HT-29 (cell line): ENCODE results near the gene ZNF423. TPM values are rescaled to one million over a fixed set of nuclear protein-coding genes. Genes with fewer than 3 reads are reported as not detected.

Source experiments
- DNase-seq: peaks from one replicate; pipeline ENCODE4 v3.0.0-alpha.2; 2015; ENCODE audit warnings: low spot score
- total RNA-seq: library from RNA; depleted of rRNA; stranded (reverse); fragments of >200 nt; shearing (Covaris generic); gene quantifications from 2 replicates; pipeline ENCODE4 v1.2.3, GENCODE V29; 2014

ZNF423 gene
- total RNA-seq, 1 experiment from 2014 or later = not detected

- no peak for DNase-seq
Observed at GRCh38 chr16:49477250-49477895, 378.5 kb downstream of the ZNF423 start.

GRCh38 chr16:49474741-49475140, 381.2 kb downstream of the ZNF423 start:
- no peak for DNase-seq

DNA sequence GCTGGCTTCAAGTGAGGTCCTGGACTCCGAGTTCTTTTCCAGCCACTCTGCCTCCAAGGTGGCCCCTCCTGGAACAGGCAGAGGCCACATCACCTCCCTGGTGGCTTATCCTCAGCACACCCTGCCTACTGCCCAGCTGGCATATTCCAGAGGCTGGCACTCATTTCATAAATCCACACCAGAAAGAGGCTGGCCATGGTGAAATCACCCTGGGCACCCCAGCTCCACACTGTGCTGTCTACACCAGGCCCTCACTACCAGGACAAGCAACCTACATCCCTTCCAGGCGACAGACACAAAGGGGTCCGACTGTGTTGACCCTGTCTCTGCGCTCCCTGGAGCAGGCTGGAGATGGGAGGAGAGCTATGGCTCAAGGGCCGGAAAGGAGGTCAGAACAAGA, 382.1 kb downstream of the ZNF423 start:
- no peak for DNase-seq

DNA sequence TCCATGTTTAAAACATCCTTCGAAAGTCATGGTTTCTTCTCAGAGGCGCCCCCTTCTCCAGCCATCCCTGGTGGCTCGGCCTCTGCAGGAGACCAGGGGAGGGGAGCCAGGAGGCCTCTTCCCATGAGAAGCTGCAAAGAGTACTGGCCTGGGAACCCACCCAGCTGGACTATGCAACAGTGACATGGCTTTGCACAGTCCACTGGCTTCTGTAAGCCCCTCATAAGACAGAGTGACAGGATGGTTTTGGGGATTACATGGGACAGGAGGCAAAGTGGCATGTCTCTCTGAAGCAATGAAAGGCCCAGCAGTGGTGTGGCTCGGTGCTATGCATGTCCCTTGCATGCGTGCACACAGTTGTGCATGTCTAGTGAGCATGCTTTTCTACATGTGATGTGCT, 382.8 kb downstream of the ZNF423 start:
- DNase-seq = no peak

- DNase-seq = no peak
Observed at GRCh38 chr16:49472598-49472997, 383.3 kb downstream of the ZNF423 start.

DNA sequence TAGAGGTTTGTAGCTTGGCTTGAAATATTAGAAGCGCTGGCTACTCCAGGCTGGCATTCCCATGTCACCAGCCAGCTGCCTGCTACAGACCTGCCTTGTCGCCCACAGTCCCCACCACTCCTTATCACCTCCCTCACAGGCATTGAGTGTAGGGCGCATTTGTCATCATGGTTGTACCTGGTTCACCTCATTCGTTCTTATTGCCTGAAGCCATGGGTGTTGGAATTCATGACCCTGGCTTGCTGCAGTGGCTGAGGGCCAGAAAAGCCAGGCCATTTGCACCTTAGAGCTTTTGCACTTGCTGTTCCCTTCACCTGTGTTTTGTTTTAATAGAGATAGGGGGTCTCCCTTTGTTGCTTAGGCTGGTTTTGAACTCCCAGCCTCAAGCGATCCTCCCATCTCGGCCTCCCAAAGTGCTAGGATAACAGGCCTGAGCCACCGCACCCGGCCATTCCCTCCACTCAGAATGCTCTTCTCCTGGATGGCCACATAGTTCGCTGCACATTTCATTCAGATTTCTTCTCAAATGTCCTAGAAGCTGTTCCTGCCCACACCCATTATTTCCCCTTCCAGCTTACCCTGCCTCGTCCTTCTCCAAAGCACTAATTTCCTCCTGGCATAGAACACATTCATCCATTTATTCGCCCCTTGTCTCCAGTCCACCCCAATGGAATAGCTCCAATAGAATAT, 384.7 kb downstream of the ZNF423 start:
- DNase-seq = no peak

GRCh38 chr16:49470513-49470991, 385.4 kb downstream of the ZNF423 start:
- DNase-seq = no peak

- no peak for DNase-seq
Observed at GRCh38 chr16:49469930-49470451, 385.9 kb downstream of the ZNF423 start.

GRCh38 chr16:49469311-49469670, 386.6 kb downstream of the ZNF423 start:
- no peak for DNase-seq

- DNase-seq = no peak
Observed at GRCh38 chr16:49468611-49469310, 387.2 kb downstream of the ZNF423 start.

- DNase-seq = no peak
Observed at GRCh38 chr16:49467540-49468372, 388.2 kb downstream of the ZNF423 start.

DNA sequence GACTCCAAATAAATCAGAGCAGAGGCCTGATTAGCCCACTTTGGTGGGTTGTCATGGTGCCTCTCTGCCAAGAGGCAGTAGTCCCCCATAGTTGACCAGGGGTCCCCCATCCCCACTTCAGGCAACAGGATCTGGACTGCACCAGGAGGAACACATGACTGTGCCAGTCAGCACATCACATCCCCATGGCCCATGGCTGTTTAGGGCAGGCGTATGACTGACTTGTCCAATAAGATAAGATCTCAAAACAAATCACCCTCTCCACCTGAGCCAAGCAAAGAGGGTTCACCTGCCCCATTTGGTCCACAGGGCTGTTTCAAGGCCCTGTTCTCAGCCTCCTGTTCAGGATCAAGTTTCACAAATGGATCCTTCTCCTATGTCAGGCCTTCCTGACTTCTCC, 389.0 kb downstream of the ZNF423 start:
- no peak for DNase-seq

DNA sequence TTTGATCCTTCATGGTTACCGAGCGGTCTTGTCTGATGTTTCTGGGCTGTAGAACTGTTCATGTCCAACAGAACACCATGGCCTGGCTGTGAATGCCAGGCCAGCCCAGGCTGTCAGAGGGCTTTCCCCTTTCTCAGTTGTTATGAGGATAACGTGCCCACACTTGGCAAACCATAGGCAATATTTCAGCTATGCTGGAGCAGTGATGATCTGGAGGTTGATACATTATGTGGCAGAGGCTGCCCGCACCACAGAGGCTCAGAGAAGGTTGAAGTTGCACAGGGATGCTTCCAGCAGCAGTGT, 389.4 kb downstream of the ZNF423 start:
- no peak for DNase-seq

DNA sequence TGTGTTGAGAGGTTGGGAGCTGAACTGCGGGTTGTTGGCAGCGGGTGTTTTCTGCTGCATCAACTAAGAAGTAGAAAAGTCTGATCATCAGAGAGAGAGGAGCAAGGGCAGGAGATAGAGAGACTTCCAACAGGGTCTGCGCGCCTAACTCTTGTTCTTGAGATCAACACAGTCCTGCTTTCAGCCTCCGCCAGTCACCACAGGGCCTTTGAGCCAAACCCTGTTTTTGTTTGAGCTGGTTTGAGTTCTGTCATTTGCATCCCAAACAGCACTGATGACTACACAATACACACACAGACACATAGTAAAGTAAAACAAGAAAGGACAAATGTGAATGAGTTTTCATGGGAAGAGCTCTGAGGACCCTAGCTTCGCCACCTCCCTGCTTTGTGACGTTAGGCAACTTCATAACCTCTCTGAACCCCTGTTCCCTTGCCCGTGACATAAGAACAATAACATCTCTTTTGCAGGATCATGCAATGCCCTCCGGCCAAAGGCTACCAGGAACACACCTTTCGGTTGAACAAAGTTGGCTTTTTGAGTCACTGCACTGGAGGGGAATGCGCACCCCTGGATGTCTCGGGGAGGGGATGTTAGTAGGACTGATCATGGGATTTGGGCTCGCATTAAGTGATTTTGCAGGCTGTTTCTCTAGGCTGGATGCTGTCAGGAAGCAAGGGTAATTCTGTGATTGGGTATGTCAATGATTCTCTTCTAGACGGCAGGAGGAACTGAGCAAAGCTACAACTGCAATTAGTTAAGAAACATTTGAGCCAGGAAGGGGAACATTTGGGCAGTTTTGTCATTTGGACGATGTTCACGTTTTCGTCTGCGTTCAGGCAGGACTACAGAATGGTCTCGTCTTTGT, 390.0 kb downstream of the ZNF423 start:
- no peak for DNase-seq

DNA sequence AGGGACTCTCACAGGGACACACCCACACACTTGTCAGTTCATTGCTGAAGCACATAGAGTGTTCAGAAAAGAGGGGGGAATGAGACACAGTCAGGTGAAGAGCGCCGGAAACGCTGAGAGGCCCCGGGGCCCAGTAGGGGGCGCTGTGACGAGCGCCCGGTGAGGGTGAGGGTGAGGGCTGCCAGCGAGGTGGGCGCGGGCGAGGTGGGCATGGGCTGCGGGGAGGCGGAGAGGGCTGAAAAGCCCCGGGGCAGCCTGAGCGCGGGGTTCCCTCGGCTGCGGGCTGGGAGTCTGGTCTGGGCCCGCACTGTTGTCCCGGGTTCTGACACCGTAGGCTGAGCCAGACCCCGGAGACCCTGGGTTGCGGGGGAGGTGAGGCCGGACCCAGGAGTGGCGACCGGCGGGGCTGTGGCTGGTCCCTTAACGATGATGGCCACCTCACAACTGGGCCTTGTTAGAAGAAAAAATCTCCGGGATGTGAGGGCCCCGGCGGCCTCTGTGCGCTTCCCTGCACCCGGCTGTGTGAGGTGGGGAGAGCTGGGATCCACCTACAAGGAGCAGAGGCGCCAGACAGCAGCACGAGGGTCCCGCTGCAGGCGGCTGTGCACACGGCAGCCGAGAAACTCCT, 390.9 kb downstream of the ZNF423 start:
- no peak for DNase-seq

- no peak for DNase-seq
Observed at GRCh38 chr16:49464093-49464492, 391.8 kb downstream of the ZNF423 start.

DNA sequence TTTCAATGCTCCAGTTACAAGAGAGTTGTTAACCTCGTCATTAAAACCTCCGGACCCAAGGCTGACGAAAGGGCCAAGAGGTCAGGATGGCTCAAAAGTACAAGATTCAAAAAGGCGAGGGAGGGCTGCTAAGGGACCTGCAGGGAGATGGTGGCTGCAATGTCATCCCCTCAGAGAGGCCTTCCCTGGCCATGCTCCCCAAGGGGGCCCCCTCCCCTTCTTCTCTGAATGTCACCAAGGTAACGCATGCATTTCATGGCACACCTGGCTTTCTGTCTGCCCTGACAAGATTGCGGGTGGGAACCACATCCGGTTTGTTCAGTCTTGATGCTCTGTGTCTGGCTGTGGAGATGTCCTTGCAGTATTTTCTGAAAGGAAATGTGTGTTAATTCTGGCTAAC, 392.4 kb downstream of the ZNF423 start:
- DNase-seq = no peak

DNA sequence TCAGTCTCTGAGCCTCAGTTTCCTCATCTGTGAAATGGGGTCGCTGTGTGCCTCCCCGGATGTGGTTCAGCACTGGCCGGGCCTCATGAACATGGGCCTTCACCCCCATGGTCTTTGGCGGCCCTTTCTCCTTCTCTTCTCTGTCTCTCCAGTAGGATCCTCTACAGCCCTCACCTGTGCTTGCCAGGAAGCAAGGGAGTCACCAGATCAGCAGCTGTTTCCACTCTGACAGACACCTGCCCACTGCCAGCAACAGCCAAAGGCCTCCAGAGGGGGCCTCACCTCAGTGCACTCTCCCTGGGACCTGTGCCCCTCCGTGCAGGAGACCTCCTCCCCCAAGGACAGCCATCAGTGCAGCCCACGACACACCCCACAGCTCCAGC, 392.9 kb downstream of the ZNF423 start:
- no peak for DNase-seq

DNA sequence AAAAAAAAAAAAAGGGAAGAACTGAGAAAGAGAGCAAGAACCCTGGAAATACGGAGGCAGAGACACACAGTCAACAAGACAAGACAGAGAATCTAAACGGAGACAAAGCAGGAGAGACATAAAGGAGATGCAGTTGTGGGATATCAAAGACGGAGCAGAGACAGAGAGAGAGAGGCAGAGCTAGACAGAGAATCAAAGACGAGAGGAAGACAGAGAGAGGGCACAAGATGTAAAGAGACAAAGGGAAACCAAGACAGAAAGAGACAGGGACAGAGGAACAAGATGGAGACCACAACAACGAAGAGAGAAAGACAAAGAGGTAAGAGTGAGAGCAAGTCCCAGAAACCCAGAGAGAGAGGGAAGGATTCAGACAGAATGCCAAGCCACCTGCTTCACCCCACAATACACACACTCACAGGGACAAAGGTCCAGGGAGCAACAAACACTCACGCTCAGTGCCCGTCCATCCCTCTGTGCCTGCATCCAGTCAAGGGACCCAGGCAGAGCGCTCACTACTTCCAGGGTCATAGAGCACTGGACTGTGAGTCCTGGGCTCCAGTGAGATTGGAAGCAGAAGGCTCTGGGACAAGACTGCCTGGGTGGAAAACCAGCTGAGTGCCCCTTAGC, 393.4 kb downstream of the ZNF423 start:
- DNase-seq = no peak

GRCh38 chr16:49461517-49461951, 394.4 kb downstream of the ZNF423 start:
- no peak for DNase-seq
